GM19397 (cell line): Measurements from ENCODE around the gene FAM174B.
A peak's percentile ranks its signal among the peaks of the same experiment; 100 is the strongest.

Source experiments
- ATAC-seq: cut with Tn5 transposase; IDR thresholded peaks from one replicate; pipeline ENCODE4 v1.9.1; 2021; ENCODE audit warnings: mild to moderate bottlenecking, moderate library complexity; ENCODE audit not compliant: unreplicated experiment

Gene FAM174B

DNA sequence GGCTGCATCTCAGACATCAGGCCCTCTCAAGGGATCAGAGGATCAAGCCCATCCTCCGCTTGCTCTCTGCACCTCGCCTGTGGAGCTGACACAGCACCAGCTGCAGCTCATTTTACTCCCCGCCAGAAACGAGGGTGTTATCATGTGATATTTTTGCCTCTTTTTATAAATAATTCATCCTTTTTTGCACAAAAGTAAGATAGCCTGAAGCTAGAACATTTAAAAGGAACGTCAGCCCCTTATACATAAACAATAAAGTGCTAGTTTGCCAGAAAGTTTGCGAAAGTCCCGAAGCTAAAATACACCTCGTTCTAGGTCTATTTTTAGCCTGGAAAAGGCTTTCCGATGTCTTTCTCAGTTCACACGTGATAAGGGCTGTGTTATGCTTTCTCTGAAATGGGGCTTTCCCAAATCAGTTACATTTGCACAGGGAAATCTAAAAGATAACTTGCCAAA is 9.6 kb upstream of the FAM174B start:
- ATAC-seq = no peak

GRCh38 chr15:92664178-92664900 is 8.8 kb upstream of the FAM174B start:
- no peak for ATAC-seq

DNA sequence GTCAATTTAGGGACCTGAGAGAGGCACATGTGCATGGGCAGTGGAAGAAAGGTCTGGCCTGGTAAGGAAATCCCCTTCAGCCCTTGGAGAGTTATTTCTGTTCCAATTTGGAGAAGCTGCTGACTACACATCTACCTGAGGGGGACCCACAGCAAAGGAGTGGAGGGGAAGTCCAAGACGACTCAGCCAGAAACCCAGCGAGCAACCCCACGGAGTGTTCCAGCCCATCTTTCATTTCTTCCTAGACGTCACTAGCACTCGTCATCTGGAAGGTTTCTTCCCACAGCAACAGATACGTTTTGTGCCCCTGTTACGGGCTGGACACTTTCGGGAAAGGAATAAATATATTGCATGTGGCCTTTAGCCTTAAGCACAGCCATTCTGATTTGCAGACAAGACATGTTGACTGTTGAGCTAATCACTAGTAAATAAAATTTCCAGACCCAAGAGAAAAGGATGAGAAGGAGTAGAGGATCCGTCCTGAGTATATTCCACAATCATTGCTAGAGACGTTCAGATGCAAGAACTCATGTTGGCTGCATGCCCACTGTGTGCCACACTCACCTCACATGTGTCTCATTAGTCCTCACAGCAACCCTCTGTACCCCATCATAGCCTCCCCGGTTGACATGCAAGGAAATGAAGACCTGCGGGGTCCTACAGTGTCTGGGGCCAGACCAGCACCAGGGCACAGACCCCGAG is 7.8 kb upstream of the FAM174B start:
- peak; percentile 66 for ATAC-seq

GRCh38 chr15:92662762-92663161 is 7.2 kb upstream of the FAM174B start:
- ATAC-seq = no peak

- ATAC-seq = no peak
Measured at GRCh38 chr15:92661956-92662355, 6.4 kb upstream of the FAM174B start.

DNA sequence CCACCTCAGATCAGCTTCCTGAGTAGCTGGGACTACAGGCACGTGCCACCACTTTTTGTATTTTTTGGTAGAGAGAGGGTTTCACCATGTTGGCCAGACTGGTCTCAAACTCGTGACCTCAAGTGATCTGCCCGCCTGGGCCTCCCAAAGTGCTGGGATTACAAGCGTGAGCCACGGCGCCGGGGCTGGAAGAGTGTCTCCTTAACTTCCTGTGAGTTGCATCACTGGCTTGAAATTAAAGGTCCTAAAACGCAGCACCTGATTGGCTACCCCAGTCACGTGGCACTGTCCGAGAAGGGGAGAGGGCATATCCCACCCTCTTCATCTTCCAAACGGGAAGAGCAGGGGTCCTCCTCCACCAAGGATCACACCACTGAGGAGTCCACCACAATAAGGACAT is 5.5 kb upstream of the FAM174B start:
- ATAC-seq = no peak

GRCh38 chr15:92657486-92657885 is 1.9 kb upstream of the FAM174B start:
- ATAC-seq = no peak

GRCh38 chr15:92656089-92656488 is 514 bp upstream of the FAM174B start:
- no peak for ATAC-seq

DNA sequence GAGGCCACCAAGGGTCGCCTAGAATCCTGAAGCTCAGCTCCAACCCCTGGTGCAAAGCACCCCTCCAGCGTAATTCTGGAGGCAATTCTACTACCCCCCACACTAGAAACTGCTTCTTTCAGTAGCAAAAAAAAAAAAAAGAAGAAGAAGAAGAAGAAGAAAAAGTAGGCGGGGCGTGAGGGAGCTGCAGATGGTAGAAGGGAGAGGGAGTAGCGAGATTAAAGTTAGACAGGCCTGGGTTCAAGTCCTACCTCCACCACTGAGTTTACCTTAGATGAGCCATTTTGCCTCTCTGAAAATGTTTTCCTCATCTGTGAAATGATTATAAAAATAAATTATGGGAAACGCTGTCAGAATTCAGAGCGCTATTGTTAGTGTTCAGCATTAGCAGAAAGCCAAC is 913 bp downstream of the FAM174B start:
- no peak for ATAC-seq

- ATAC-seq = no peak
Measured at GRCh38 chr15:92653836-92654539, 1.6 kb downstream of the FAM174B start.

DNA sequence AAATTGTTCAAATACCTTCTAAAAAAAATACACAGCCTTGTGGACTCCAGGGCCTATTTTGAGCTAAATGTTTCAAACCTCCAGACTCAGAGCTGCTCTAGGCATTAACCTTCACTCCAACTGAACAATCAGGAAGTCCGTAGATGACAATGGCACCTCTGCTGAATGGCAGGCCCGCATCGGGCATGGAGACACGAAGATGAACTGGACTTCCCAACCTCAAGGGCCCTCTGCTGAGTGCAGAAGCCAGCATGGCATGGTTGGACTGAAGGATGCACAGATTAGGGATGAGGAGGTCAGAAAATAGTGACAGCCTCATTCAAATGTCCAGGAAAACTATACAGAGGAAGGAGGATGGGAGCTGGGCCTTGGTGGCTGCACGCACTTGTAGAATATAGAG is 2.2 kb downstream of the FAM174B start:
- ATAC-seq = no peak

GRCh38 chr15:92652576-92652966 is 3.0 kb downstream of the FAM174B start:
- ATAC-seq = no peak

GRCh38 chr15:92651877-92652575 is 3.5 kb downstream of the FAM174B start:
- no peak for ATAC-seq

GRCh38 chr15:92650966-92651365 is 4.6 kb downstream of the FAM174B start:
- ATAC-seq = no peak

DNA sequence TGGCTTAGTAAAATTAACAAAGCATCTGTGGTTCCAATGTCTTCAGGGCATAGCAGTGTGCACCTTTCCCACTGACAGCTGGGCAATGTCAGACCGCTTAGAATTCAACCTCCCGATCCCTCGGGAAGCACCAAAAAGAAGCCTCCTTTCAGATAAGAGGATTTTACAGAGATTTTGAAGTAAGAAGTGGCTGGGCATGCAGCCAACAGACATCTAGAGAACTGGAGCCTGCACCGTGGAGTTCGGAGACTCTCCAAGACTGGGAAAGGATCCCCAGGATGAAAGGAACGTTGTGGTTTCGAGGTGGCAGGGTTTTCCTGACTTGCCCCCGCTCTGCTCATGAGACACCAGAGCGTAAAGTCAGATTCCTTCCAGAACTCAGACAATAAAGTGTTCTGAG is 5.3 kb downstream of the FAM174B start:
- no peak for ATAC-seq

DNA sequence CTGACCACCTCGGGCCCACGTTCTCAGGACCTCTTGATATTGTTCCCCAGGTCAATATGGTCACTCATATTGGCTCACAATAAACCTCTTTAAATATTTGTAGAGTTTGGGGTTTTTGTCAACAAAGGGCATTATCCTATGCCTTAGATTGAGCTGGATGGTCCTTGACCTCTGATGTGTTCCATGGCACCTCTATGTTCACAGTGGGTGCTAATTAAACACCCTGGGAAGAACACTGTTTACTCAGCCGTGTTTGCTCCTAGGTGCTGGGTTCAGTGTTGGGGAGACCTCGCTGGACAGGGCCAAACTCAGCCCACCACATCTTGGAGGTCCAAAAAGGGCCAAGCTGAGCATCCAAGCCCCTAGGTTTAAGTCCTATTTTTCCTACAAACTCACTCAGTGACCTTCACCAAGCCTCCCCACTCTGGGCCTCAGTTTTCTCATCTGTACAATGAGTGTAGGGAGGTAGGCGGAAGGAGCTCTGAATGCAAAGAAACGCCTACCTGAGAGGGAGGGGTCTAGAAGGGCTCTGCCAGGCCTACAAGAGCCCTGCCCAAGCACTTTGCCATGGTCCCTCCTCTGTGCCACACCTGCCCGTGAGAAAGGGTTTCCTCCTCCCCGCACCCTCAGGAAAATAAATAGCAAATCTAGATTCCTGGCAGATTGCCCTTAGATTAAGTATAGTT is 7.2 kb downstream of the FAM174B start:
- no peak for ATAC-seq

GRCh38 chr15:92647467-92648163 is 8.0 kb downstream of the FAM174B start:
- no peak for ATAC-seq

DNA sequence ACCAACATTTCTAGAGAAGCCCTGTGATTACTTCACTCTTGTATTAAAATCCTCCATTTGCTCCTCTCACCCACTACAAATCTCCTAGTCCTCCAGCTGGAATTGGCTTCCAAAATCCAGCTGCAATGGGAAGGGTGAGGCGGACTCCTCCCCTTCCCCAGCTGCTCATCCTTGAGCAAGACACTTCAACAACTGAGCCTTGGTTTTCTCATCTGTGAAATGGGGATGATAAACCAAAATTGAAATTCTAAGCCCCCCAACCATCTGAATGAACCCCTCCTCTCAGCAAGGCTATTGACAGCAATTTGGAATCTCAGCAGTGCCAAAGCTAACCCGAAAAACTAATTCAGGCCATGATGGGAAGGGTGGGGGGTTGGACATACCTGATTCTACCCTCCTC is 9.4 kb downstream of the FAM174B start:
- no peak for ATAC-seq

DNA sequence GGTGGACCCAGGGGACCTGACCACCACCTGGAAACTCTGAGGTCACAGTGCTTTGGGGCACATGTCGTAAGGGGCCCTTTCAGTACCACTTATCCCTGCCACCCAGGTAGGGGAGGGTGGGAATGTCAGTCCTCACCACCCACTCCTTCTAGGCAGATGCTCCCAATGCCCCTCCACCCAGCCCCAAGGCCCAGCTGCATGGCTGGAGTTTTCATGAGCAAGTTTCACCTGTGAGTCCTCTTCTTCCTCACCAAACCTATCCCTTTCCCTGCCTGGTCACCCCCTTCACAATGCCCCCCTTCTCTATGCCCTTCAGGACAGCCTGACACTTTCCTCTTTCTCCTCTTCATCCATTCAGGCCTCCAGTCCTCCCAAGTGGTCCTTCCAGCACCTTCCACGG is 9.8 kb downstream of the FAM174B start:
- ATAC-seq = no peak

DNA sequence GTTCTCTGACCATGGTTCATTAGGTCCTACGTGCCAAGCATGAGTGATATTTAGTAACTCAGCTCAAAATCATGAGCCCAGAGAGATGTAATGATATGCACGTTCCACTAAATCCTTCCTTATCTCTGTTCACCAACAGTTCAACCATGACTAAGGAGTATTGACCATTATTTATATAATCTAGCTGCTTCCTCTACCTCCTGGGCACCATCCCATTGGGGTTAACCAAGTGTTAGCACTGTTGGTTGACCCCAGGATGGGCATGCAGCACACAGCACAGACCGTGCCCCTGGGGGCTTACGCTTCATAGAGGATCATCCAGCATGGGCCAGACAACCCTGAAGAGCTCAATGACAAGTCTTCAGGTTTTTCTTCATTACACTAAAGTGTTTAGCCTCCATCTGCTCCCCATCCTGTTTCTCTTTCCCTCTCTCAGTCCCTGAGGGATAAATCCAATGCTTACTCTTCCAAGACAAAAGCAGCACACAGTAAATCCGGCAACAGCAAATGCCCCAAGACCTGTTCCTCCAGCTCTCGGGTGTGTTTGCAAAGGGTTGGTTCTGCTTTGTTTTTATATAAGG is 10.4 kb downstream of the FAM174B start:
- no peak for ATAC-seq
